Measurements from ENCODE around the gene PRB3. TPM values are rescaled to one million over a fixed set of nuclear protein-coding genes. Genes with fewer than 3 reads are reported as not detected.

The PRB3 gene
- not detected for polyA plus RNA-seq (ENCODE audit: insufficient read length)

GRCh38 chr12:11269607-11270006, at the start of gene PRB3:
Gene PRB3, minus strand, starts transcription at chr12:11269707. Its CDS starts 38 bp downstream, at chr12:11269669.
- no peak for DNase-seq

GRCh38 chr12:11310336-11310735, 40.8 kb upstream of the PRB3 start, which contains the start of gene PRB4:
Gene PRB4, minus strand, starts transcription at chr12:11310436. Its CDS starts 38 bp downstream, at chr12:11310398.
- DNase-seq, result no peak

GRCh38 chr12:11307143-11307542, 37.6 kb upstream of the PRB3 start:
- no peak for DNase-seq

GRCh38 chr12:11273449-11273848, 3.9 kb upstream of the PRB3 start:
- no peak for DNase-seq

DNA sequence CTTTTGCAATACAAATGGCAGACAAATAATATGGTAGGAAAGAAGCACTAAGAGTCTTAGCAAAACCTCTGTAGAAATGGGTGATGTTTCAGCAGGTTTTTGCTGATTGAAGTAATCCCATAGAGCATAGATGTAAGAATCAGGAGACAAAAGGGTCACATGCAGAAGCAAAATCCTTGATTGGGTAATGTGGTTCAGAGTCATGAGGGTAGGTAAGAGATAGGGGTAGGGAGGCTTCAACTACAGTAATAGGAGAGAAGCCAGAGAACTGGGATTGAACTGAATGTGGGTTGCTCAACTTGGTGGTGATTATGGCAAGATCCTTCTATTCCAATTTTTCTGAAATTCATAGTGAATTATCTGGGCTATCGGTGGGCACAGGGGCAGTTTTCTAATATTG, 5.0 kb downstream of the PRB3 start:
- no peak for DNase-seq

GRCh38 chr12:11246489-11246888, 23.0 kb downstream of the PRB3 start:
- DNase-seq, result no peak

DNA sequence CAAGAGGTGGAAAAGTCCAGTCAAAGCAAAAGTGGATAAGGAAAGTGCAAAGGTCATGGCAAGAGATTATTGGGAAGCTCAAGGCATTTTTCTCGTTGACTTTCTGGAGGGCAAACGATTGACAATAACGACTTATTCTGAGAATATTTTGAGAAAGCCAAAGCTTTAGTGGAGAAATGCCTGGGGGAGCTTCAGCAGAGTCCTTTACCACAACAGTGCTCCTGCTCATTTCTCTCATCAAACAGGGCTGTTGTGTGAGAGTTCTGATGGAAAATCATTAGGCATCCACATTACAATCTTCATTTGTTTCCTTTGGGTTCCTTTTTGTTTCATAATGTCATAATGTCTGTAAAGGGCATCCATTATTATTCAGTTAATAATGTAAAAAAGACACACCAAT, 26.9 kb downstream of the PRB3 start:
- DNase-seq, result no peak

DNA sequence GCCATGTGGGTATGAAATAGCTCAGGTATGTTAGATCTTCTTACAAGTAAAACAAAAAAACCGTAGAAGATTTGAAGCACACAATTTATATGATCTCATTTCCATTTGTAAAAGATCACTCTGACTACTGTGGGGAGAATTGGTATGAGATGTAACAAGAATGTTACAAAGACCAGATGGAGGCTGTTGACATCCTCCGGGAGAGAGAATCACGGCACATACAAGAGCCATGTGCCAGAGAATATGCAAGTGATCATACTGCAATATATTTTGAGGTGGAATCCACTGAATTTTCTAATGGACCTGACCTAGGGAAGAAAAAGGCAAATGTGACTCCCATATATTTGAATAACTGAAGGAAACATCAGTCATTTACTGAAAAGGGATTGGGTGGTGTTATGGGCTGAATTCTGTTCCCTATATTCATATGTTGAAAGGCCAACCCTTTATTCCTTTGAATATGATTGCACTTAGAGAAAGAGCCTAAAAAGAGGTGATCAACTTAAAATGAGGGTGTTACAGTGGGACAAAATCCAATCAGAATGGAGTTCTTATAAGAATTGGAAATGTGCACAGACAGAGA, 29.1 kb downstream of the PRB3 start:
- DNase-seq, result no peak

GRCh38 chr12:11238275-11238674, 31.2 kb downstream of the PRB3 start:
- no peak for DNase-seq

- DNase-seq, result no peak
Observed at GRCh38 chr12:11233532-11233931, 36.0 kb downstream of the PRB3 start.

DNA sequence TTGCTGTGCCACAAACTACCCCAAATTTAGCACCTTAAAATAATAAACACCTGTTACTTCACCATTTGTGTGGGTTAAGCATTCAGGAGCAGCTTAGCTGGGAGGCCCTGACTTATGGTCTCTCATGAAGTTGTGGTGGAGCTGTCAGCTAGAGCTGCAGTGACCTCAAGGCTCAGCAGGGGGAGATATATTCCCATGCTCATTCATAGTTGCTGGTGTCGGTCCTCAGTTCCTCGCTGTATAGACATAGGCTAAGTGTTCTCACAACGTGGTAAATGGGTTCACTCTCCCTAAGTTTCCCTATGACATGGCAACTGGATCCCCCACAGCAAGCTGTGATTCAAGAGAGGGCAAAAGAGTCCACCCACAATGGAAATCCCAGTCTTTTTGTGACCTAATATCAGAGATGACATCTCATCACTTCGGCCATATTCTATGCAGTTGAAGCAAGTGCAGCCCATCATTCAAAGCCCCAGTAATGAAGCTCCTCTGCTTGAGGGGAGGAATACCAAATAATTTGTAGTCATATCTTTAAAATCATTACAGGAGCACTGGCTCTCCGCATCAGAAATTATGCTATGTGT, 41.1 kb downstream of the PRB3 start:
- DNase-seq, result no peak

DNA sequence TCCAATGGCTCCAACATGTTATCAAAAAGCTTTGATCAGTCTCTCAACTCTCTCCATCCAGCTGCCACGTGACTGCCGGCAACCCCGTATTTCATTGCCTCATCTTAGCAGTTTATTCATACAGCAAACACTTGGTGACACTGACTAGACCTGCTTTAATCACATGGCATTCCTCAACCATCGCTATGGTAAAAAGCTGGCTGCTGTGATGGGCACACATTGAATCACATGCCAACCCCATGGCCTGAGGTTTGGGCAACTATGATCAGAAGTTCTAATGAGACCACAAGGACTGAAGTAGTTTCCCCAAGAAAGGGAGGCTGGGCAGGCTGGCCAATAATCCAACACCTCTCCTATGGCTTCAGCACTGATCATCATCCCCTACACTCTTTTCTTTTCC, 42.1 kb downstream of the PRB3 start:
- no peak for DNase-seq

Other genes with a start within 250 kb of the PRB3 start
- 1.3 TPM for gene TAS2R19, start 247.1 kb downstream of the PRB3 start, polyA plus RNA-seq (ENCODE audit: insufficient read length)
- gene TAS2R31, start 238.3 kb downstream of the PRB3 start, polyA plus RNA-seq (ENCODE audit: insufficient read length), result 0.90 TPM
- not detected for gene TAS2R46, start 207.4 kb downstream of the PRB3 start, polyA plus RNA-seq (ENCODE audit: insufficient read length)
- gene TAS2R43, start 177.4 kb downstream of the PRB3 start, polyA plus RNA-seq (ENCODE audit: insufficient read length), result 0.27 TPM
- gene TAS2R30, start 135.1 kb downstream of the PRB3 start, polyA plus RNA-seq (ENCODE audit: insufficient read length), result 0.14 TPM
- 11.9 TPM for gene SMIM10L1, start 98.5 kb downstream of the PRB3 start, polyA plus RNA-seq (ENCODE audit: insufficient read length)
- not detected for gene TAS2R42, start 82.8 kb downstream of the PRB3 start, polyA plus RNA-seq (ENCODE audit: insufficient read length)
- not detected for gene PRB4, start 40.7 kb upstream of the PRB3 start, polyA plus RNA-seq (ENCODE audit: insufficient read length)
- gene PRB2, start 125.9 kb upstream of the PRB3 start, polyA plus RNA-seq (ENCODE audit: insufficient read length), result not detected